ENCODE data around the gene TUBB1.

The TUBB1 gene

DNA sequence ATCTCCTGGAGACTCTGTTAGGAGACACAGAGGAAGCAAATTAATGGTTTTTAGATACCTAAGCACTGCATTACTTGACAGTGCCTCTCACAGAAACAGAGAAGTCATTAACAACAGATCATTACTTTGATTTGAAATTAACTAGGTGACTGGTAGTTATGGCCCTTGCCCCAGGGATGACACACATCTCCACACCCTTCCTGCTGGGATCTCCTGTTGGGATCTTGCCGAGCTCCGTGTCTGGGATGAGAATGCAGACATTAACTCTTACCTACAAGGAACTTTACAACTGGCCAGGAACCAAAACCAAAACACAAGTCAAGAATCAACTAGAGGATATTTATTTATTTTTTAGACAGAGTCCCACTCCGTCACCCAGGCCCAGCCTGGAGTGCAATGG lies 25.6 kb downstream of the TUBB1 start:
- no peak for DNase-seq

DNA sequence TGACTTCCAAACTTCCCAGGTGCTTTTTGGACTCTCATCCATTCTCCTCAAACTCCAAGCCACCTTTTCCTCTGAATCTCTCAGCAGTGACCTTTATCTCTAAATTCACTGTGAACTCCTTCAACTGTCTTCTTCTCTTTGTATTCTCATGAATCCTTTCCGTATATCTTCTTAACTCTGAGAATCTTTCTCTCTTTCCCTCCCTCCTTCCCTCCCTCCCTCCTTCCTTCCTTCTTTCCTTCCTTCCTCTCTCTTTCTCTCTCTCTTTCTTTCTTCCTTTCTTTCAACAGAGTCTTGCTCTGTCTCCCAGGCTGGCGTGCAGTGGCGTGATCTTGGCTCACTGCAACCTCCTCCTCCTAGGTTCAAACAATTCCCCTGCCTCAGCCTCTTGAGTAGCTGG lies 27.6 kb downstream of the TUBB1 start:
- no peak for DNase-seq

DNA sequence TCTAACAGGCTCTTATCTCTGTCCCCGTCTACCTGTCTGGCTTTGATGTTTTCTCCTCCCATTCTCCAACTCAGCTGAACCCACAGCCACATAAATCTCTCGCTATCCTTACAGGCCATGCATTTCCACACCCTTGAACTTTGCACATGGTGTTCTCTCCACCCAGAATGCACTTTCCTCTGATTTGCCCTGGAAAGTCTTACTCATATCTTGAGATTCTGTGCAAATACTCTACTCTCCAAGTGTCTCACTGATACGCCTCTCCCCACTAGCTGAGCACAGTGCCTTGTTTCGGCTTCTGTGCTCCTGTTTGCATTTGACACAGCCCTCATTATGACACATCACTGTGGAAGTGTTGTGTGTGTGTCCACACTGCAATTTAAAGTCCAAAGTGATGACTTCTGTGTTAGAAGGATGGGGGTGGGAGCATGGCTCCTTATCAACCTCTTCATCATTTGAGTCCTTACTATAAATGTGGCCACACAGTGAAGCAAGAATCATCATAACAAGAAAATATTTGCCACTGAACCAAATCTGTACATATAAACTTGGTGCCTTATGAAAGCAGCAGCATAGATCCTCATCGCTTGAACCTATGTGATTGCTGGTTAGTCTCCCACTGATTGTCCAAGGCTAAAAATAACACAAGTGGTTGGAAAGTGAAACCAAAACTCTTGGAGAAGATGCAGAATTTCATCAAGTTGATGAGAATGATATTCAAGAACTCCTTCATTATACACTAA lies 28.9 kb downstream of the TUBB1 start:
- peak; percentile 20 for DNase-seq

DNA sequence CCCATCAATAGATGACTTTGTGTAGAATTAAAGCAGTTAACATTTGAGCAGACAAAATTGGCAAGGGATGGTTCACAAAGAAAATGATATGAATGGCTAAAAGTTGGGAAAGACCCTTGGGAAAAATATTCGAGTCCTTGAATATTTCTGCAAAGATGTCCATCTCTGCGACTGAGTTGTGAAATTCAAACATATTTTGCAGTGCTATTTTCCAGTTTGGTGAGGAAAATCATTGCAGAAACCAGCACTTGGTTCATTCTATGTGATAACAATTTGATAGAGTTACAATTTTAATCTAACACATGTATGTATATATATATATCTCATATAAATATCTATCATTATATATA lies 29.4 kb downstream of the TUBB1 start:
- no peak for DNase-seq

DNA sequence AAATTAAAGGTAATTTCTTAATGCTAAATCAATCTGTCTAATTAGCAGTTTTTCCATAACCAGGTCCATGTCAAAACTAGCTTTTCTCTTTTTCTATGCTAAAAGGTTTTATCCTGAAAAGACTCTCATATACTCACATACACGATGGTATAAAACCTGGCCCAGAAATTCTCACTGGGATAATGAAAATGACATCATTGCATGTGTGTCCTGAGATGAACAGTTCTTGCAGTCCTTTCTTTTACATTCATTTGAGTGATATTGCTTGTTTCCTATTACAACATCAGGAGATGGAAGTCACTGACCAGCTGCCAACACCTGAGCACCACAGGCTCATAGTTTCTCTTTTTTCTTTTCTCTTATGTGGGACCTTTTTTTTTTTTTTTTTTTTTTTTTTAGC lies 31.2 kb downstream of the TUBB1 start:
- no peak for DNase-seq

DNA sequence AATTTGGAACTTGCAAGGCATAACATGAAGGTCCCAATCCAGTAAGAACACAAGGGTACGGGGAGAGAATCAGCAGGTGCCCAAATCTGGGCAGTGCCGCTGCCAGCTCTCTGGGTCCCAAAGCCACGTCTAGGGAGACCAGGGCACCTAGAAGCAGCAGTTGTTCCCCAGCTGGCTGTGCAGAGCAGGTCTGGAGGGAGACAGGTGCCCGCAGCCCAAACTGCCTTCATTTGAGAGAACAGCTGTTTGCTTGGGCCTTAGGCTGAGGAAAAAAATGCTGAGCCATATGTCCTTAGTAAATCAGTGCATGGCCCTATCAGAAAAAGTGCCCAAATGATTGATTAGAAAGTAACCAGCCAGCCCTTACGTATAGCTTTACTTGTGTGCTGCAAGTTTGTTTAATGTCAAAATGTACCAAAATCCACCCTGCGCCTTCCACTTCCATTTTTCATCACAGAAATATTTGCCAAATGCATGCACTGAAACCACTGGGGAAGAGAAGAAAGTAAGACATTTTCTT lies 32.5 kb downstream of the TUBB1 start:
- DNase-seq = no peak

DNA sequence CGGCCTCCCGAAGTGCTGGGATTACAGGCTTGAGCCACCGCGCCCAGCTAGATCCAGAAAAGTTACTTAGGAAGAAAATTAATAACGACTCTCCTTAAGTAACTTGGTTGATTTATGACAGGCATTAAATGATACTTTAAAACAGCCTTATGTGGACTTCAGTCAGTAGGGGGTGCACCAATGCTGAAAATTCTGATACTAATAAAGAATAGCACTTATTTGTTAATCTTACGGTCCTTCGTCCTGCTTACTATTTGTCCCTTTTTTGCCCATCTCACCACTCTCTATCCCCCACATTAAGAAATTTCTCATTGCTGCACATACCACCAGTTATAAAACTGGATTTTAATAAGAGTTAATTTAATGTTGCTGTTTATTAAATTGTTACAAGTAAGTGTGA lies 36.1 kb downstream of the TUBB1 start:
- DNase-seq = no peak

DNA sequence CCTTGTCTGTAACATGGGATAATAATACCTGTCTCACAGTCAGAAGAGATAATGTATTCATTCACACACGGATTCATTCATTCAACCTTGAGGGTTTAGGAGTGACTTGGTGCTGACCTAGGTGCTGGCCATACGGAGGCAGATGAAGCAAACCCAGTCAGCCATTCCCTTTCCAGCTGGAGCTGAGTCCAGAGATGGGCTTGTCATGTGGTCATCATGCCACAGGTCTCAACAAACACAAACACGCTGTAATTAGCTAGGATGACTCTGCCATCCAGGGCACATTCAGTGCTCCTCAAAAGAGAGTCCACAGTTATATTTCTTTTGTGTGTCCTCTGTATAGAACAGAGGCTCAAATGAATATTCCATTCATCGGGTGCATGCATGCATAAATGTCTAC lies 42.9 kb downstream of the TUBB1 start:
- DNase-seq = no peak

DNA sequence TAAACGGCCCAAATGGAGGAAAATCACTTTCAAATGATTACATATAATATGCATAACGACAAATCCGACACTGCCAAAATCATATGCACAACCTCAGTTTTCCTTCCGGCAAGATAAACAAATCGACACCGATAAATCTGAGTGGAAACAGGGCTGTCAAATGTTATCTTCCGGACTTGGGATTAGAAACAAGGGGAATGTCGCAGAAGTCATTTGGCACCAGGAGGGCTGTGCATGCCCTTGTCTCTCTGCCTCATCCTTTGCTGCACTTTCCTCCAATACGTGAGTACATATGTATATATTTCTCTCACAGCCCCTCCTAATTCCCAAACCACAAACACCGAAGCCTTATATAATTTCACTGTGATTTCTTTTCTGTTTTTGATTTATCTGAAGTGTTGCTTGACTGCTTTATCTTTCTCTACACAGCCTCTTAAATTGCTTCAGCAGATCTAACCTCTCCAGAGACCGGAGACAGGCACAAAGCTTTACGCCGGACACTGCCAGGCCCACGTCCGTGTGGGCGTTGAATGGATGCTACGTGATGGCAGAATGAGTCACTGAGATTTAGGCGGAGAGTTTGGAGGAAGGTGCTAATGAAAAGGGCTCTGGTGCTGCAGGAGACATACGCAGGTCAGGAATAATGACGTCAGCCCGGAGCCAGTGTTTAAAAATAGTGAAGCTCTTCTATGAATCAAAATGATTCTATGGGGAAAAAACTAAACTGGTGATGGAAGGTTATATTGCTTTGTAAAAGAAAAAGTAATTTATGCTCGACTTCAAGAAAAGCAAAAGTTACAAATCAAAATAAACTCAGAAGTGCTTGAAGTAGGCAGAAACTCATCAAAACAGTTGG lies 44.4 kb downstream of the TUBB1 start:
- DNase-seq = no peak

DNA sequence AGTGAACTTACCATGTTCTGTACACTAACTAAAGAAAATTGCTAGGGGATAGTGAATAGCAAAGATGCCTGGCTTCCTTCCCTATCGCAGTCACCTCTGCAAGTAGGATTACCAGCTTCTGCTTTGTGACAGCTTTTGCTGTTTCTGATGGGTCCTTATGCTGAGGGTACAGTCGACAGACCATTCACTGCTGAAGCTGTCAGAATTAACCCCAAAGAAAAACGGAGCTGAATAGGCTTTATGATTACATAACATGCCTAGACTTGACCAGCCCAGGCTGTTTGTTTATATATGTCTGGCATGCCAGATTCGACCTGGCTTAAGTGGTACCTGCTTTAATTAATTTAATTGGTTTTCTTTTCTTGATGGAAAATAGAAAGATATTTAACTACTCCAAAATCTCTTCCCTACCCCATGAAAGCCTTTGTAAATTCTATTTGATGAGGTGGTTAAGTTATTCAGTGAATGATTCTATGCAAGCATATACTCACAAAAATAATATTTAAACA lies 45.0 kb downstream of the TUBB1 start:
- no peak for DNase-seq

DNA sequence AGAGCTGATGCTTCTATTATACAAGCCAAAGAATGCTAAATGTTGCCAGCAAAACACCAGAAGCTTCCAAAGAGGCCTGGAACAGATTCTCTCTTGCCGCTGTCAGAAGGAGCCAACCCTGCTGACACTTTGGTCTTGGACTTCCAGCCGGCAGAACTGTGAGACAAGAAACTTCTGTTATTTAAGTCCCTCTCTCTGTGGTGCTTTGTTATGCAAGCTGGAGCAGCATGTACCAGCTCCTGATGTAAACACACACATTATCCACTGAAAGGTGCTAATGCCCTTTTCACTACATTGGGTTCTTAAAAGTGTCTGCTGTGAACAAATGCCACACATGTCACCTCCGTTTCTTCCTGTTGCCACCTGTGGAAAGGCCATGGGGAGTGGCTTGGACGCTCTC lies 49.3 kb downstream of the TUBB1 start:
- DNase-seq = no peak

DNA sequence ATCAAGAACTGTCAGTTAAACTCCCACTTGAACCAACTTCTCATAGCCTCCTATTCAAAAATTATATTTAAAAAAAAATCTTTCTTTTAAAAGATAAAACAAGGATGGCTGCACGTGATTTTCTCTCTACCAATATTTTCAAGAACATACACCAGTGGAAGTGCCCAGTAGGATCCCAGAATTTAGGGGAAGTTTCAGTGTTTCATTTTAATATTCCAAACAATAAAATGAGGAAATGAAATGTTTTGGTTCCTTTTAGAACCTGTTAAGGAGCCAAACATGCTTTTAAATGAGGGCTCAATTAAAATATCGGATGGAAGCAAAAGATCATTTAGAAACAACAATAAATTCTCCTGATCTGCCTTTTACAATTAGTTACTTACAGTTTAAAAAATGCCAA lies 49.8 kb downstream of the TUBB1 start:
- DNase-seq = no peak

DNA sequence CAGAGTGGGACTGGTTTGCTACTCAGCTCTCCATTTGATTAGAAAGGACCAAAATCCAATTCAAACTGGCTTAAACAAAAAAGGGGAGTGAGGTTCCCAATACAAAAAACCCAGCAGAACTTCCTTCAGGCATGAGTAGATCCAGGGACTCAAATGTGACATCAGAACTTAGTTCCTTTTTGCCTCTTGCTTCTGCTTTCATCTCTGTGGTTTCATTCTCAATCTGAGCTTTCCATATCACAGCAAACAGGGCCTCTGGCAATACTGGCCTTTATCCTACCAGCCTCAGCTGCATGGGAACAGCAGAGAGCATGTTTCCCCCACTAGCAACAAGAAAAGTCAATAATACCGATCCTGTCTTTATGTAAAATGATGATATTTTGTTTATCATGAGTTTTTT lies 52.0 kb downstream of the TUBB1 start:
- no peak for DNase-seq

DNA sequence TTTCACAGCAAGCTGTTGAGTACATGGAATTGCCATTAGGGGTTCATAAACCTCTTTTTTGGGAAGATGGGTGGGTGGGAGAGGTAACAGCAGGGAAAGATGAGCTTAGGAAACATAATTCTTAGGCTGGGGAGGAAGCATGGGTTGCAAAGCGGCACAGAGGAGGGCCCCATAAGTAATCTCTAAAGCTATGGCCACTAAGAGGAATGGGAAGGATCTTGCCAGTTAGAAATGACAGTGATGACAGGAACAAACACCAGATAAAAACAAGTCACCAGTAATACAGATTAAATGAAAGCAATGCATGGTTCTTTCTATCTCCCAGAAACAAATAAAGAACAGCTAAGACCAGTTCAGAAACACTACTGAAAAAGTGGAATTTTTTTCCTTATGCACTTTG lies 54.4 kb downstream of the TUBB1 start:
- no peak for DNase-seq

DNA sequence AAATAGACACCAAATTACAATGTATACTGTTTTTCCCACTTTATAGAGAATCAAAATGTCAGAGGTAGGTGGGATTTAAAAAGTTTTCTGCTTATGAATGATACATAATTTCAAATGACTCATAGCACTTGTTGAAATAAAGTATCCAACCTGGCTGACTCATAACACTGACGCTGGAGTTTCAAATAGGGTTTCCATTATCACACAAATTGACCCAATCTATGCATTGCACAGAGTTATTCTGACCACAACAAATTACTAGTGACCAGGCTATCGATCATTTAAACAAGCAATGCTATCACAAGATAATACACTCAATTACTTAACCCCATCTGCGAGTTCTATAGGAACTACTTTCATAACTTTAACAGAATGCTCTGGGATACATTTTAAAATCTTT lies 55.2 kb downstream of the TUBB1 start:
- peak; percentile 29 for DNase-seq

DNA sequence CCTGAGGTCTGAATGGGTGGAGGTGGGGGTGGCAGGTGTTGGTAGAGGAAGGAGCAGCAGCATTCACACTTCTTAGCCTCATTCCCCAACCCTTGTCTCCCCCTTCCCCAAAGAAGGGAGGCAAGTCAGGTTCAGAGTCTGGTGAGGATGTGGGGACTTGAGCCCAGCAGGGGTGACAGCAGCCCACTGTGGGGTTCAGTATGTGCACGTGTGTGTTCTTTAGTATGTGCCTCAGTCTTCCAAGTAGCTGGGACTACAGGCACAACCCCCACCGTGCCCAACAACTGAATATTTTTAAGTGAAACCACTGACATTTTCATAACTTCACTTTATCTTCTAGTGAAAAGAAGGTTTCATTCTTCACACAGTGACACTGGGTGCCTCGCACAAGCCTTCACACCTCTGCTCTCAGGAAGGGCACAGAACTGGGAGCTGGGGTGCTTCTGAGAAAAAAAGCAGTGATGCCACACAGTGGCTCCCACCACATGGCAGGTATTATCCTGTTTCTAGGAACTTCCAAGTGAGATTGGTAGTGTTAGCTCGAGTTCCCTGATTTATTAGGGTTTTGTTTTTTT lies 56.8 kb downstream of the TUBB1 start:
- DNase-seq = no peak

Data from stimulated activated CD4-positive, alpha-beta T cell treated with anti-CD3 and anti-CD28 coated beads, Interleukin-4, amount 100 ng/mL, for 24 hours (primary cell).